WTC11 (cell line): ENCODE data around the gene PPP1R12A.

ENCODE experiments used
- CTCF ChIP-seq: fragments of 200-600 bp; IDR thresholded peaks from 2 replicates; pipeline ENCODE4 v1.8.0; 2022; ENCODE audit warnings: antibody characterized with exemption
- ETV6 ChIP-seq: sonication (generic); formaldehyde crosslinking; IDR thresholded peaks from 2 replicates; pipeline ENCODE4 v1.8.1; 2022; ENCODE audit warnings: mild to moderate bottlenecking, missing genetic modification reagents
- TF ChIP-seq, protein P1 (sequence below): sonication (generic); formaldehyde crosslinking; IDR thresholded peaks from 2 replicates; pipeline ENCODE4 v1.8.0; 2022; ENCODE audit warnings: mild to moderate bottlenecking, missing genetic modification reagents

DNA sequence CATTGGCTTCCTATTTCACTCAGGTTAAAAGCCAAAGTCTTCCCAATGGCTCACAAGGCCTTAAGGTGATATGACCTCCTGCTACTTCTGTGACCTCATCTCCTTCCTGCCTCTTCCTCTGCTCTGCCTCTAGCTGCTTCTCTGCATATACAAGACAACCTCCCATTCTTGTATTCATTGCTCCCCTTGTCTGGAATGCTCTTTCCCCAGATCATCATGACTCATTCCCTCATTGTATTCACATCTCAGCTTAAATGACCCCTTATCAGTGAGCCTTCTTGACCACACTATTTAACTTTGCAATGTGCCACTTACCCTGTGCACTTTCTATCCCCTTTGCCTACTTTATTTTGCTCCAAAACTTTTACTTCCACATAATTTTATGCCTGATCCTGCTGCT, 90.2 kb downstream of the PPP1R12A start:
- TF ChIP-seq CTCF = no peak
- TF ChIP-seq ETV6 (CRISPR knock-in tag) = no peak
- TF ChIP-seq, protein P1, sequence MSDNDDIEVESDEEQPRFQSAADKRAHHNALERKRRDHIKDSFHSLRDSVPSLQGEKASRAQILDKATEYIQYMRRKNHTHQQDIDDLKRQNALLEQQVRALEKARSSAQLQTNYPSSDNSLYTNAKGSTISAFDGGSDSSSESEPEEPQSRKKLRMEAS (CRISPR knock-in tag) = no peak
